Karpas-422 (cell line): ENCODE data around the gene ID2. TPM values are rescaled to one million over a fixed set of nuclear protein-coding genes. Genes with fewer than 3 reads are reported as not detected.

Experiments
- DNase-seq: peaks from one replicate; pipeline ENCODE4 v3.0.0-alpha.2; 2015
- H2AFZ ChIP-seq: fragments of 200-600 bp; sonication (generic); 2 replicates; pipeline ENCODE4 v1.6.1; 2014; ENCODE audit warnings: antibody characterized with exemption, low read length, mixed read lengths
- H3K27ac ChIP-seq: fragments of 200-600 bp; sonication (generic); 2 replicates; pipeline ENCODE4 v1.5.1; 2014; ENCODE audit warnings: mild to moderate bottlenecking, low read length, moderate library complexity
- H3K27me3 ChIP-seq: fragments of 200-600 bp; sonication (generic); 2 replicates; pipeline ENCODE4 v1.6.1; 2014; ENCODE audit warnings: low read length, mixed read lengths
- H3K36me3 ChIP-seq: fragments of 200-600 bp; sonication (generic); 2 replicates; pipeline ENCODE4 v1.6.1; 2014; ENCODE audit warnings: low read length, mixed read lengths; ENCODE audit not compliant: insufficient read depth
- H3K4me1 ChIP-seq: fragments of 200-600 bp; sonication (generic); 2 replicates; pipeline ENCODE4 v1.6.1; 2014; ENCODE audit warnings: mild to moderate bottlenecking, low read length, mixed read lengths
- H3K4me2 ChIP-seq: fragments of 200-600 bp; sonication (generic); 2 replicates; pipeline ENCODE4 v1.6.1; 2014; ENCODE audit warnings: low read length, low read depth, mild to moderate bottlenecking; ENCODE audit not compliant: poor library complexity, severe bottlenecking
- H3K4me3 ChIP-seq: fragments of 200-600 bp; sonication (generic); 2 replicates; pipeline ENCODE4 v1.5.1; 2014; ENCODE audit warnings: mild to moderate bottlenecking, antibody characterized with exemption, low read length, mixed read lengths
- H3K79me2 ChIP-seq: fragments of 200-600 bp; sonication (generic); 2 replicates; pipeline ENCODE4 v1.6.1; 2014; ENCODE audit warnings: mild to moderate bottlenecking, low read length, mixed read lengths
- H3K9ac ChIP-seq: fragments of 200-600 bp; sonication (generic); 2 replicates; pipeline ENCODE4 v1.6.0; 2014; ENCODE audit warnings: low read length
- H3K9me2 ChIP-seq: fragments of 200-600 bp; sonication (generic), shearing (Covaris generic); replicated peaks from 2 replicates; pipeline ENCODE4 v1.6.0; 2014; ENCODE audit warnings: mild to moderate bottlenecking, low read length, moderate library complexity; ENCODE audit not compliant: insufficient read depth
- H3K9me3 ChIP-seq: fragments of 300-700, 200-600 bp; sonication (generic); 2 replicates; pipeline ENCODE4 v1.6.1; 2014; ENCODE audit warnings: low read length, mixed read lengths
- H4K20me1 ChIP-seq: fragments of 200-600 bp; sonication (generic); 2 replicates; pipeline ENCODE4 v1.6.1; 2014; ENCODE audit warnings: mild to moderate bottlenecking, antibody characterized with exemption, low read length, low read depth; ENCODE audit not compliant: insufficient read depth
- total RNA-seq: library from RNA; depleted of rRNA; stranded (reverse); fragments of >200 nt; shearing (Covaris generic); gene quantifications from 2 replicates; pipeline ENCODE4 v1.2.3, GENCODE V29; 2014; ENCODE audit warnings: low replicate concordance

The ID2 gene
- total RNA-seq, 1 experiment from 2014 or later = 33.9 TPM

DNA sequence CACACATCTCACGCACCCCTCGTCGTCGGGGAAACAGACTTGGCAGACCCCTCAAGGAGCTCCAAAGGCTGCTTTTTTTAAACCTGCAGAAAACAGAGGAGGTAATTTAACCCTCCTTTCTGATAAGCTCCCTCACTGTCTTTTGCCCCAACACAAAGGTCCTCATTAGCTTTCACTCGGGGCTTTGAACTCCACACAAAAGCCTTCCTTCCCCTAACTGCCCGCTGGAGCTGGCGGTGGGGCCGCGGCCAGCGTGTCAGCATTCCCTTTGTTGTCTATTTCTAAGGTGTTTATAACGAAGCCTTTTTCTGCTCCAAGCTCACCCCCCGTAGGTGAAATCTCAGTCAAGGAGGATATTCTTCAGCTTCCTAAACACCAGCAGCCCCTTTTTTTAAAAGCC, 43.5 kb upstream of the ID2 start:
- Histone ChIP-seq H3K4me2 (no peak overlapping the region), H3K36me3 (no peaks in the 10 kb centered on the region), H3K27me3 (no peaks in the 10 kb centered on the region), H3K79me2 (no peaks in the 10 kb centered on the region), H4K20me1 (no peaks in the 10 kb centered on the region), H3K4me1 (no peaks in the 10 kb centered on the region), H3K27ac (no peak overlapping the region), H2AFZ (no peak overlapping the region), H3K9me3 (no peaks in the 10 kb centered on the region), H3K9ac (no peak overlapping the region), H3K4me3 (no peak overlapping the region), H3K9me2 (no peaks in the 10 kb centered on the region)
- DNase-seq = no peak

DNA sequence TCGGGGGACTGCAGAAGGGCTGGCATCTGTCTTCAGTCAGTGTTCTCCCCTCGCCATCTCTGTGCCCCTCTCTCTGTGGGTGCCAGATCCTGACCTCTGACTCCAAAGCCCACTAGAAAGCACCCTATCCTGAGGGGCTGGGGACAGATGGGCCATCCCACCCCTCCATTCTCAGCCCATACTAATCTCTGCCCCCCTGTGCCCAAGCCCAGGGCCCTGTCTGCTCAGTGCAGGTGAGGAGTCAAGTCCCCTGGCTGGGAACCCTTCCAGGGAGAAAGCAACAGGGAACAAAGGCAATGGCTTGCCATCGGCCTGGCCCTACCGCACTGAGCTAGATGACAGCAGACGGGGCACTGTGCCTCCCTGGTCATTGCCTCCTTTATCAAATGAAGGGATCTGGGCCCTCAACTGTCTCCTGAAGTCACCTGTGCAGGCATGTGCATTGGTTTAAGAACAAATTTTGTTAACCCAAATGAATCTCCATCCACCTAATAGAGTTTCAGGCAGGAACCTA, 42.7 kb upstream of the ID2 start:
- H3K9me3 ChIP-seq = no peaks in the 10 kb centered on the region
- no peaks in the 10 kb centered on the region for H3K9me2 ChIP-seq
- no peak overlapping the region for H3K9ac ChIP-seq
- H3K36me3 ChIP-seq = no peaks in the 10 kb centered on the region
- no peaks in the 10 kb centered on the region for H3K27me3 ChIP-seq
- H2AFZ ChIP-seq = no peak overlapping the region
- H3K4me2 ChIP-seq = no peak overlapping the region
- H3K4me1 ChIP-seq = no peaks in the 10 kb centered on the region
- no peak overlapping the region for H3K27ac ChIP-seq
- H3K79me2 ChIP-seq = no peaks in the 10 kb centered on the region
- no peaks in the 10 kb centered on the region for H4K20me1 ChIP-seq
- no peak for DNase-seq
- no peak overlapping the region for H3K4me3 ChIP-seq

DNA sequence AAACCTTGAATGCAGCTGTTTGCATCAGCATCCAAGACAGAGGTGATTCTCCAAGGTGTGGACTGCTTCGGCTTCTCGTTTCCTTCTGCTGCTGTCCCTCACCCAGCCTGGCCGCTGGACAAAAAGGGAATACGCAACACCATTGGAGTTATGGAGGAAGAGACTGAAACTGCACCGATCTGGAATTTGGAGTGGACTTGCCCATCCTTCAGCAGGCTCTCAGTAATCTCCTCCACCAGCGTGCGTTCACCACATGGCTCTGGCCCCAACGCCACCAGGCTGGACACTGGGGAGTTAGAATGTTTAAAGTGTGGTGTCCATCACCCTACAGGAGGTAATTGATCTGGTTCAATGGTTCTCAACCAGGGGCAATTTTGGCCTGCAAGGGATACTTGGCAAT, 41.4 kb upstream of the ID2 start:
- Histone ChIP-seq H3K9ac (no peak overlapping the region), H3K4me1 (no peaks in the 10 kb centered on the region), H3K27me3 (no peaks in the 10 kb centered on the region), H3K27ac (no peak overlapping the region), H3K9me2 (no peaks in the 10 kb centered on the region), H3K79me2 (no peaks in the 10 kb centered on the region), H4K20me1 (no peaks in the 10 kb centered on the region), H2AFZ (no peak overlapping the region), H3K9me3 (no peaks in the 10 kb centered on the region), H3K4me3 (no peak overlapping the region), H3K4me2 (no peak overlapping the region), H3K36me3 (no peaks in the 10 kb centered on the region)
- DNase-seq = no peak

GRCh38 chr2:8641301-8641965, 40.4 kb upstream of the ID2 start:
- no peak overlapping the region for H3K9ac ChIP-seq
- H2AFZ ChIP-seq = no peak overlapping the region
- H3K36me3 ChIP-seq = no peaks in the 10 kb centered on the region
- H3K4me3 ChIP-seq = no peak overlapping the region
- H3K4me1 ChIP-seq = no peaks in the 10 kb centered on the region
- H3K79me2 ChIP-seq = no peaks in the 10 kb centered on the region
- no peaks in the 10 kb centered on the region for H3K9me3 ChIP-seq
- H3K27ac ChIP-seq = no peak overlapping the region
- H3K4me2 ChIP-seq = no peak overlapping the region
- H3K27me3 ChIP-seq = no peaks in the 10 kb centered on the region
- no peaks in the 10 kb centered on the region for H3K9me2 ChIP-seq
- DNase-seq = no peak
- no peaks in the 10 kb centered on the region for H4K20me1 ChIP-seq

- Histone ChIP-seq H3K27me3 (no peaks in the 10 kb centered on the region), H3K79me2 (no peaks in the 10 kb centered on the region), H3K27ac (no peak overlapping the region), H3K4me2 (no peak overlapping the region), H3K9ac (no peak overlapping the region), H3K9me3 (no peaks in the 10 kb centered on the region), H3K4me3 (no peak overlapping the region), H2AFZ (no peak overlapping the region), H3K36me3 (no peaks in the 10 kb centered on the region), H3K4me1 (no peaks in the 10 kb centered on the region), H4K20me1 (no peaks in the 10 kb centered on the region), H3K9me2 (no peaks in the 10 kb centered on the region)
- no peak for DNase-seq
Measured at GRCh38 chr2:8642366-8643068, 39.3 kb upstream of the ID2 start.

DNA sequence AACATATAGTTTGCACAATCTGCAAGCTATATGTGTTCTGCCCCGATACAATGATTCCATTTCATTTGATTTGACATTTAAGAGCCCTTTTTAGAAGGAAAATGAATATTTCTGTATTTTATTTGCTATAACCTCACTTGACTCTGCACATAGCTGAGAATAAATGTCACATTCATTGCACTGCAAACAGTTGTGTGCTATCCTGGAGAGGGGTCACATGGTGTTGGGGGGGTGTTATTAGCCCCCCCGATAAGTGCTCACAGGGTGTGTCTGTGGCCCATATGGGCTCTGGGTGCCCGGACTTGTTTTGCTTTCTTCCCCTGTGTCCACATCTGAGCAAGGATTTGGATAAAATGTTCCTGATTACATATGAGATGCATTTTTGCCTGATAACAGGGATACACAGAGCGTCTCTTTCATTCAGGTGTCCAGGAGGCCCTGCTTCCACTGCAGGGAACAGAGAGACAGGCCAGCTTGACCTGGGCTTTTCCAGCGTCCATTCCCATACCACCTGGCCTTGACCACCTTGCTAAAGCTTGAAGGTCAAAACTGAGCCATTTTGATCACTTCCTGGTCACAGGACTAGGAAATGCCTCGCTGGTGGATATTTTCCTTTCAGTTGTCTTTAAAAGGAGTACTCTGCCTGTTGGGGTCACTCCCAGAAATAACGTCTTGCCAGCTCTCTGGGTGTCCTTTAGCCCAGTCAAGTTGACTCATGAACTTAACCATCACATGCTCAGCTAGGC, 38.4 kb upstream of the ID2 start:
- no peak overlapping the region for H2AFZ ChIP-seq
- no peaks in the 10 kb centered on the region for H3K79me2 ChIP-seq
- no peak overlapping the region for H3K4me2 ChIP-seq
- H3K27ac ChIP-seq = no peak overlapping the region
- no peak overlapping the region for H3K9ac ChIP-seq
- no peaks in the 10 kb centered on the region for H3K9me2 ChIP-seq
- H4K20me1 ChIP-seq = no peaks in the 10 kb centered on the region
- no peaks in the 10 kb centered on the region for H3K27me3 ChIP-seq
- no peak for DNase-seq
- H3K36me3 ChIP-seq = no peaks in the 10 kb centered on the region
- H3K9me3 ChIP-seq = no peaks in the 10 kb centered on the region
- H3K4me3 ChIP-seq = no peak overlapping the region
- no peaks in the 10 kb centered on the region for H3K4me1 ChIP-seq

- H4K20me1 ChIP-seq = no peaks in the 10 kb centered on the region
Measured at GRCh38 chr2:8643996-8644356, 37.9 kb upstream of the ID2 start.

GRCh38 chr2:8644605-8645175, 37.2 kb upstream of the ID2 start:
- no peak for DNase-seq
- no peaks in the 10 kb centered on the region for H3K9me2 ChIP-seq
- no peak overlapping the region for H2AFZ ChIP-seq
- no peak overlapping the region for H3K27ac ChIP-seq
- H3K9me3 ChIP-seq = no peaks in the 10 kb centered on the region
- no peaks in the 10 kb centered on the region for H3K36me3 ChIP-seq
- H3K9ac ChIP-seq = no peak overlapping the region
- no peak overlapping the region for H3K4me2 ChIP-seq
- no peaks in the 10 kb centered on the region for H3K4me1 ChIP-seq
- no peak overlapping the region for H3K4me3 ChIP-seq
- no peaks in the 10 kb centered on the region for H3K79me2 ChIP-seq
- H4K20me1 ChIP-seq = no peaks in the 10 kb centered on the region
- no peaks in the 10 kb centered on the region for H3K27me3 ChIP-seq

More at GRCh38 chr2:8643996-8644356, 37.9 kb upstream of the ID2 start:
- H3K4me3 ChIP-seq = no peak overlapping the region
- H3K36me3 ChIP-seq = no peaks in the 10 kb centered on the region
- no peaks in the 10 kb centered on the region for H3K79me2 ChIP-seq
- H3K4me1 ChIP-seq = no peaks in the 10 kb centered on the region
- H3K4me2 ChIP-seq = no peak overlapping the region
- no peak overlapping the region for H2AFZ ChIP-seq
- DNase-seq = no peak
- H3K9me3 ChIP-seq = no peaks in the 10 kb centered on the region
- H3K9ac ChIP-seq = no peak overlapping the region
- H3K9me2 ChIP-seq = no peaks in the 10 kb centered on the region
- no peaks in the 10 kb centered on the region for H3K27me3 ChIP-seq
- H3K27ac ChIP-seq = no peak overlapping the region
